T47D (cell line): ENCODE results near the gene EYA2.

ENCODE experiments used
- DNase-seq, 2 experiments: peaks; one replicate each; pipeline versions ENCODE4 v3.0.0 to v3.0.0-alpha.2; 2011 to 2012; ENCODE audit warnings: low read depth in 1 of 2, low spot score in 1 of 2
- JUND ChIP-seq: IDR thresholded peaks from 2 replicates; pipeline ENCODE4 v1.6.1; 2012; ENCODE audit warnings: low read depth
- in situ Hi-C: cut with HindIII; loops from 2 replicates; pipeline ENCODE4 v1.10.0; 2016; ENCODE audit warnings: low sequenced_read_pairs, low pct_unique_long_range_greater_than_20kb

Gene EYA2

GRCh38 chr20:46999801-47000465 is 105.3 kb downstream of the EYA2 start:
- no peak for DNase-seq
- TF ChIP-seq JUND, result no peak
- in situ Hi-C loops, result no loop called here

GRCh38 chr20:47003223-47003622 is 108.6 kb downstream of the EYA2 start:
- in situ Hi-C loops, result no loop called here
- no peak for DNase-seq
- TF ChIP-seq JUND, result no peak

DNA sequence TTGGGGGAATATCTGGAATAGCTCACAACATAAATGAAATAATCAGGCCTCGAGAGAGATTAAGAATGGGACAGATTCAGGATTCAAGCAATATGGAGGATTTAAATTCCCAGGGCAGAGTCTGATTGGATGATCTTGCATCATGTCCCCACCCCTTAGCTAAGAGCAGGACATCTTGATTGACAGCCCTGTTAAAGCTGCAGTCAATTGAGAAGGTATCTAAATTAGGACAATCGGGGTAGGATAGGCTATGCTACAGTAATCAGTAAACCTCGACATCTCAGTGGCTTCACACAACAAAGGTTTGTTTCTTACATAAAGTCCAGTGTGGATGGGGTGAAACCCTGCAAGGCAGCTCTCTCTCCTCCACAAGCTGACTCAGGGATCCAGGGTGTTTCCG is 109.5 kb downstream of the EYA2 start:
- in situ Hi-C loops, result no loop called here
- no peak for DNase-seq
- TF ChIP-seq JUND, result no peak

- no peak for TF ChIP-seq JUND
- in situ Hi-C loops, result no loop called here
- no peak for DNase-seq
These were observed 113.4 kb downstream of the EYA2 start for GRCh38 chr20:47007826-47008655.

- peak; percentile 59 to 94 for DNase-seq
- in situ Hi-C loops, result no loop called here
- TF ChIP-seq JUND, result peak; percentile 52; the same call in 1 of the 2 replicates
These were observed 114.3 kb downstream of the EYA2 start for GRCh38 chr20:47008842-47009518.

DNA sequence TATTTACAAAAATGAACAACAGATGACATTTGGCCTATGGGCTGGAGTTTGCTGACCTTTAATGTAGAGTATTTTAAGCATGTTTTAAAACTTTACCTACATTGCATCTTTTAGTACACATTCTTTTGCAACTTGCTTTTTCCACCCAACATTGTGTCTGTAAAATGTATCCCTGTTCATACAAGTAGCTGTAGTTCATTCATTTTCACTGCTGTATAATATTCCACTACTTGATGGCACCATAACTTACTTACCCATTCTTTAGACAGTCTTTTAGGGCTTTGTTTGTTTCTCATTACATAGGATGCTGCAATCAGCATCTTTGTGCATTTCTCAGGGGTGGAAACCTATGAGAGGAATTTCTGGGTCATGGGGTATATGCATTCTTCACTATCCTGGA is 115.1 kb downstream of the EYA2 start:
- TF ChIP-seq JUND, result no peak
- no peak for DNase-seq
- in situ Hi-C loops, result no loop called here

DNA sequence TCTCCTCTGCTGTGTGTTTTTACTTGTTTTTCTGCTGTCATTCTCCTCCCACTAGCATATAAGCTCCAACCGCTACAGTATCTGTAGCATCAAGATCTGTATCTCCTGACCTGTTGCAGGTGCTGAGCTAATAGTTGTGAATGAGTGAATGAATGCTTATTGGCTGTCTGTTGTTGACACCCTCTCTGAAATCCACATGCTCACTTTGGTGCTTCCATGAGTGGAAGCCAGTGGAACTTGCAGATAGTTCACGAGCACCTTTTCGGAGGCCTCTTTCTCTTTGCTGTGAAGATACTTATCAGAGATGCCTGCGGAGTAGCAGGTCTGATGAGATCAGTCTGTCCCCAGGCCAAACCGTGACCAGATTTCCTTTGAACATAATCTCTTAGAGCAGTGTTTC is 117.3 kb downstream of the EYA2 start:
- DNase-seq, result peak in 1 of 2 experiments; percentile 51
- TF ChIP-seq JUND, result no peak; the same call in 1 of the 2 replicates
- in situ Hi-C loops, result no loop called here

GRCh38 chr20:47013606-47014005 is 119.0 kb downstream of the EYA2 start:
- peak in 1 of 2 experiments; percentile 43 for DNase-seq
- no peak for TF ChIP-seq JUND
- in situ Hi-C loops, result no loop called here

GRCh38 chr20:47016068-47016664 is 121.5 kb downstream of the EYA2 start:
- peak in 1 of 2 experiments; percentile 44 for DNase-seq
- no peak for TF ChIP-seq JUND
- in situ Hi-C loops, result no loop called here

DNA sequence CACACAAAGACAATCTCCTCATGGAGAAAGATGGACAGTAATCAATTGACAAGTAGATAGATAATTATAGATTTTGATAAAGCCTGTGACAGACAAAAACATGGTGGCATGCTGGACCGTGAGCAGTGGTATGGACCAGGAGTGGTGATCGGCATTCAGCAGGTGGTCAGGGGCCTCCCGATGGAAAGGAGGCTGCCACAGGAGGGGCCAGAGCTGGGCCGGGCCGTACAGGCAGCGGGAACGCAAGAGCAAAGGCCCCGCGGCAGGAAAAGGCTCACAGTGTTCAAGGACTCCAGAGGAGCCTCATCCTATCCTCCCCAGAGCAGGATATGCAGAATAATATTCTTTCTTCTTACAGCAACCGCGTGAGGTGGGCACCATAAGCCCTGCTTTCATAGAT is 123.7 kb downstream of the EYA2 start:
- in situ Hi-C loops, result no loop called here
- TF ChIP-seq JUND, result no peak
- no peak for DNase-seq

DNA sequence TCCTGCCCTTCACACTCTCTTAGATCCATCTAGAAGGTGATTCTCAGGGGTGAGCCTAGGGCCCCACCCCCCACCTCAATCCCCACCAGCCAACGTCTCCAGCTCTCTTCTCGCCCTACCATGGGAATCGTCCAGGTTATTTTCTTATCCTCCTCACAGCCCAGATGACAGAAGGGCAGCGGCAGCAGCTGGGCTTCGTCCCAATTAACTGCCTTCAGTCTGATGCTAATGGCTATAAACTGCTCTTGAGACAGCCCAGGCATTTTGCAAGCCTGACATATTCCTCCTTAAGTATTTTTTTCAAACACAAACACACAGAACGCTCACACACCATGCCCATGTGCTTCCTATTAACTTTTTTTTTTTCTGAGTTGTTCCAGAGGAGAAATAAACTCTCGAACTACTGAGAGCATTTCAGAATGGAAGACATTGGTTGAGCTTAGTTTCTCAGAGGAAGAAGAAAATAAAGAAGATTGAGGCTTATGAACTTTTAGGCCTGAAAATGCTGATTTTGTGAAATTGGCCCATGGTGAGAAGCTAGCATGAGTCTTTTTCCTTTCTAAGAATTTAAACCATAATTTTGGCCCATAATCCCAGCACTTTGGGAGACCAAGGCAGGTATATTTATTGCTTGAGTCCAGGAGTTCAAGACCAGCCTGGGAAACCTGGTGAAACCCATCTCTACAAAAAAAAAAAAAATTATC is 124.6 kb downstream of the EYA2 start:
- DNase-seq, result no peak
- no peak for TF ChIP-seq JUND
- in situ Hi-C loops, result no loop called here

DNA sequence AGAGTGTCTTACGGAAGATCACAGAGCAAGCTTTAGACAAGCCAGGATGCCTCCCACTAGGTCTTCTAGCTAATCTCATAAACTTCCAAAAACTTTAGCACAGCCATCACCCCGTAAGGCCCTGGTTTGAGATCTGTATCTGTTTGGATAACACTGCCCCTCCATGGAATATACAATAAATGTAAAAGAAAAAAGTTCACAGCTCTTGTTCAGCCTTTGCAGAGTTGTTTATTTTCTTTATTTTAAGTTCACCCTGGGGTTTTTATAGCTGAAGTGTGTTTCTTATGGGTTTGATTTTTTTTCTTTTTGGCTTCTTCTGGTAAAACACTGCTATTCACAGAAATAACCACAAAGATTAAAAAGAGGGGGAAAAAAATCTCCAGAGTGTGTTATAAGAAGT is 125.6 kb downstream of the EYA2 start:
- no peak for TF ChIP-seq JUND
- in situ Hi-C loops, result no loop called here
- DNase-seq, result no peak

DNA sequence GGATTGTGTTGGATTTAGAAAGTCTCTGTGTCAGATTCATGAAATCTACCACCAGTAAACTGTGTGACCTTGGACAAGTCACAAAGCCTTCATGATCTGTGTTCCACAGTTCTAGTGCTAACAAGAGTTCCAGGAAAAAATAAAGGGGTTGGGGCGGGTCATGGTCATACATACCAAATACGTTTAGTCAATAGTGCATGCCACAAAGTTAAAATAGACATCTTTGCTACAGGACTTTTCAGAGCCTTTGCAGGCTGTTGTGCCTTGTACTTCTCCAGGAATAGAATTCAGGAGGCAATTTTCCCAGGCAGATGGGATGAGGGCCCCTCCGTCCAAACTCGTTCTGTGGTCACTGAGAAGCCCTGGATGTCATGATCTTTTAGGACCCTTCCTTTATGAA is 127.2 kb downstream of the EYA2 start:
- in situ Hi-C loops, result no loop called here
- no peak for DNase-seq
- no peak for TF ChIP-seq JUND
